ENCODE data around the gene EMILIN2. TPM values are rescaled to one million over a fixed set of nuclear protein-coding genes. Genes with fewer than 3 reads are reported as not detected.

EMILIN2 gene
- total and polyA plus RNA-seq, 2 donors (not counting 3 experiments of a cell fraction or from before 2014, with no cell fraction given): 9.4 to 13.4 TPM

GRCh38 chr18:2884706-2885285, 38.0 kb downstream of the EMILIN2 start:
- CTCF ChIA-PET: interaction anchor here (1.5 kb wide), 1 partner anchor 18 kb away, joined by 3 read pairs; no protein-coding TSS in a partner anchor
- peaks cover 7% of the 10 kb centered on the region for H3K4me1 ChIP-seq (ENCODE audit: control insufficient read depth, extremely low read depth, insufficient read depth, low read length)
- BruUV-seq (replicated peaks): no TSS peak
- dilution Hi-C loops (cut with MboI; ENCODE audit: extremely low pct_ligation_motif_present, low sequenced_read_pairs): no loop called here
- H3K27ac ChIP-seq (ENCODE audit: insufficient read depth, low read depth, low read length): no peak overlapping the region
- H3K9me3 ChIP-seq (replicated peaks; ENCODE audit: control insufficient read depth, insufficient read depth, low read length): no peaks in the 10 kb centered on the region
- DNase-seq (ENCODE audit: low read depth, low spot score) (no peak), FAIRE-seq (no peak)
- H3K4me3 ChIP-seq (replicated peaks in 1 of 3; ENCODE audit: insufficient read depth in 1 of 3, low read depth in 1 of 3, low read length in 3 of 3): no peak overlapping the region
- H3K9me1 ChIP-seq (replicated peaks; ENCODE audit: control insufficient read depth, extremely low read depth, insufficient read depth, low read length): no peaks in the 10 kb centered on the region
- H3K79me2 ChIP-seq (ENCODE audit: control insufficient read depth, insufficient read depth, low read length): no peaks in the 10 kb centered on the region
- H3K9ac ChIP-seq (replicated peaks; ENCODE audit: extremely low read depth, insufficient read depth, low read length): no peak overlapping the region
- H4K20me1 ChIP-seq (replicated peaks; ENCODE audit: control insufficient read depth, extremely low read depth, insufficient read depth, low read length): no peaks in the 10 kb centered on the region
- no peak overlapping the region for H2AFZ ChIP-seq (ENCODE audit: low read depth, low read length)
- H3K36me3 ChIP-seq (ENCODE audit: control insufficient read depth in 2 of 2, extremely low read depth in 1 of 2, insufficient read depth in 2 of 2, low read length in 2 of 2): no peaks in the 10 kb centered on the region
- POLR2A ChIA-PET: no interaction called here
- no peak overlapping the region for H3K4me2 ChIP-seq (ENCODE audit: insufficient read depth, low read length)
- H3K27me3 ChIP-seq (ENCODE audit: control insufficient read depth in 2 of 2, insufficient read depth in 2 of 2, low read length in 2 of 2): peaks cover 0 to 2% of the 10 kb centered on the region in 2 experiments
- intact Hi-C loops (cut with micrococcal nuclease): no loop called here
- no peak for TF ChIP-seq POLR2A (IDR thresholded peaks at IDR 0.05; ENCODE audit: low read depth, low read length)
- no peak for TF ChIP-seq MAX (IDR thresholded peaks at IDR 0.05; ENCODE audit: insufficient read depth, insufficient read length)
- TF ChIP-seq JUN (IDR thresholded peaks at IDR 0.05; ENCODE audit: borderline replicate concordance, insufficient read depth, insufficient read length, low read depth): no peak
- TF ChIP-seq GATA2 (IDR thresholded peaks at IDR 0.05; ENCODE audit: insufficient read depth, insufficient read length, low read depth, low read length): no peak
- no peak for TF ChIP-seq POLR2AphosphoS5 (IDR thresholded peaks at IDR 0.05; ENCODE audit: insufficient read depth, low read depth, low read length)
- TF ChIP-seq MYC (IDR thresholded peaks at IDR 0.05; ENCODE audit: low read depth, low read length): no peak
- no peak for TF ChIP-seq FOS (IDR thresholded peaks at IDR 0.05; ENCODE audit: borderline replicate concordance, insufficient read depth, low read length)
- TF ChIP-seq EZH2 (IDR thresholded peaks at IDR 0.05; ENCODE audit: borderline replicate concordance, low read depth, low read length, severe bottlenecking): no peak
- no peak for TF ChIP-seq CTCF (IDR thresholded peaks at IDR 0.05; ENCODE audit: extremely low read depth in 1 of 2, insufficient read depth in 1 of 2, low read depth in 1 of 2, low read length in 2 of 2)
